ENCODE data around the gene TTC39C. TPM values are rescaled to one million over a fixed set of nuclear protein-coding genes. Genes with fewer than 3 reads are reported as not detected.
A peak's percentile ranks its signal among the peaks of the same experiment; 100 is the strongest.

The TTC39C gene
- polyA plus RNA-seq, 3 donors: 4.3 to 29.5 (median 8.3) TPM

GRCh38 chr18:23998820-23999219 lies 15.7 kb upstream of the TTC39C start:
- no peak overlapping the region for H3K4me2 ChIP-seq (replicated peaks; ENCODE audit: extremely low read depth, low read length, poor library complexity, severe bottlenecking)
- Mint-ChIP-seq H3K27me3 (ENCODE audit: low read depth in 3 of 3) (peaks cover 1 to 4% (median 2%) of the 10 kb centered on the region in 3 donors), H3K9me3 (peaks cover 0 to 2% (median 0%) of the 10 kb centered on the region in 7 donors), H3K36me3 (no peaks in the 10 kb centered on the region), H3K4me3 (no peak overlapping the region), H3K4me1 (peaks cover 5% of the 10 kb centered on the region), H3K27ac (no peak overlapping the region)
- H3K9me3 ChIP-seq (replicated peaks in 1 of 2; ENCODE audit: control insufficient read depth in 1 of 2, insufficient read depth in 1 of 2, low read length in 2 of 2): no peaks in the 10 kb centered on the region
- H3K36me3 ChIP-seq (replicated peaks in 1 of 2; ENCODE audit: control insufficient read depth in 1 of 2, insufficient read depth in 2 of 2, low read length in 2 of 2): no peaks in the 10 kb centered on the region
- no peak for TF ChIP-seq CTCF (IDR thresholded peaks at IDR 0.05)
- no peaks in the 10 kb centered on the region for H3K79me2 ChIP-seq (ENCODE audit: insufficient read depth, low read length)
- H3K27ac ChIP-seq (ENCODE audit: low read depth in 1 of 2, low read length in 2 of 2): no peak overlapping the region
- no CpG with 5 or more reads among the region's 4 CpGs for WGBS (ENCODE audit: insufficient coverage)
- DNase-seq: no peak
- H3K4me1 ChIP-seq (ENCODE audit: control insufficient read depth in 1 of 2, insufficient read depth in 2 of 2, low read length in 2 of 2): peaks cover 0 to 1% of the 10 kb centered on the region in 2 donors
- H4K20me1 ChIP-seq (ENCODE audit: insufficient read depth, low read length): no peaks in the 10 kb centered on the region
- H3K4me3 ChIP-seq (replicated peaks in 1 of 3; ENCODE audit: low read depth in 2 of 3, low read length in 3 of 3): no peak overlapping the region
- H3K9ac ChIP-seq (ENCODE audit: insufficient read depth, low read length, poor library complexity, severe bottlenecking): no peak overlapping the region
- intact Hi-C loops (cut with micrococcal nuclease): no loop called here
- no peak overlapping the region for H2AFZ ChIP-seq (ENCODE audit: insufficient read depth, low read depth, low read length, poor library complexity, severe bottlenecking)
- no peaks in the 10 kb centered on the region for H3K27me3 ChIP-seq (ENCODE audit: control insufficient read depth in 2 of 2, insufficient read depth in 2 of 2, low read length in 2 of 2)

GRCh38 chr18:24000613-24001490 lies 13.7 kb upstream of the TTC39C start:
- intact Hi-C loops (cut with micrococcal nuclease): no loop called here
- Histone ChIP-seq H3K4me3 (replicated peaks in 1 of 3; ENCODE audit: low read depth in 2 of 3, low read length in 3 of 3) (no peak overlapping the region), H3K36me3 (replicated peaks in 1 of 2; ENCODE audit: control insufficient read depth in 1 of 2, insufficient read depth in 2 of 2, low read length in 2 of 2) (no peaks in the 10 kb centered on the region), H3K4me1 (ENCODE audit: control insufficient read depth in 1 of 2, insufficient read depth in 2 of 2, low read length in 2 of 2) (peaks cover 0 to 11% of the 10 kb centered on the region in 2 donors), H3K27me3 (ENCODE audit: control insufficient read depth in 2 of 2, insufficient read depth in 2 of 2, low read length in 2 of 2) (no peaks in the 10 kb centered on the region), H3K79me2 (ENCODE audit: insufficient read depth, low read length) (no peaks in the 10 kb centered on the region), H3K27ac (ENCODE audit: low read depth in 1 of 2, low read length in 2 of 2) (no peak overlapping the region), H3K9ac (ENCODE audit: insufficient read depth, low read length, poor library complexity, severe bottlenecking) (no peak overlapping the region), H4K20me1 (ENCODE audit: insufficient read depth, low read length) (no peaks in the 10 kb centered on the region), H2AFZ (ENCODE audit: insufficient read depth, low read depth, low read length, poor library complexity, severe bottlenecking) (no peak overlapping the region), H3K9me3 (replicated peaks in 1 of 2; ENCODE audit: control insufficient read depth in 1 of 2, insufficient read depth in 1 of 2, low read length in 2 of 2) (no peaks in the 10 kb centered on the region), H3K4me2 (replicated peaks; ENCODE audit: extremely low read depth, low read length, poor library complexity, severe bottlenecking) (no peak overlapping the region)
- H3K9me3 Mint-ChIP-seq: peaks cover 0 to 2% (median 0%) of the 10 kb centered on the region in 7 donors
- 99% methylated on average over 6 of the region's 8 CpGs for WGBS (ENCODE audit: insufficient coverage)
- peaks cover 2 to 4% (median 2%) of the 10 kb centered on the region in 3 donors for H3K27me3 Mint-ChIP-seq (ENCODE audit: low read depth in 3 of 3)
- no peak for TF ChIP-seq CTCF (IDR thresholded peaks at IDR 0.05)
- DNase-seq: no peak
- H3K27ac Mint-ChIP-seq: peak overlapping the region in 1 of 7 donors; percentile 43
- H3K4me1 Mint-ChIP-seq: peaks cover 16% of the 10 kb centered on the region
- no peak overlapping the region for H3K4me3 Mint-ChIP-seq
- H3K36me3 Mint-ChIP-seq: no peaks in the 10 kb centered on the region

All from CD14-positive monocyte (primary cell).